ENCODE results near the gene UBAC2.

Gene UBAC2

DNA sequence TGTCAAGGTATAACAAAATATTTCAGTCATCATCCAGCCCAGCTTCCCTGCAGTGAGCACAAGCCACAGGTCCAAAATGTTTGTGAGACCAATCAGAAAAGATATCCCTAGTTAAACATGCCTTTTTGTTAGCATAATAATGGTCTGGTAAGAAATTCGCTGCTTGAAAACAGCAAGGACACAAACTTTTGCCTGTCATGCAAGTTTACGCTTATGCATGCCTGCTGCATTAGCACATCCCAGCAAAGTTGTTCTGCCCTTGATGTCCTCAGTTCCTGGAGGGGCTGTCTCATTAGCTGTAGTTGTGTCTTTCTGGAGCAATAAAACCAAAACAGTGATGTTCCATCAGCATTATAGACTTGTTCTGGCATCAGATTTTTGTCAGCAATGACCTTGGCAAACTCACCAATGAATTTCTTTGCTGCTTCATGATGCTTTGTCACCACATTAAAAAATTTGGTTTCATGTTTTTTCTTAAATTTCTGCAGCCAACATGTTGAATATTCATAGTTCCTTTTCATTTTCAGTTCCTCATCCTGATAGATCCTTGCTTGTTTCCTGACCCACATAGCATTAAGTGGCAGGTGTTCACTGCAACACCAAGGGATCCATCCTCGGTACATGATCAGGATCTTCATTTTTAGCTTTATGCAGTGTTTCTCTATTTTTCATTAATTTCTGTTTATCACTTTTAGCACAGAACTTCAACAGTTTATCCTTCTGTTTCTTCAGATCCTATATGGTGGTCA lies 178.5 kb downstream of the UBAC2 start:
- H3K4me3 ChIP-seq (ENCODE audit: low read depth, low read length) = peak overlapping the region; percentile 6; the same call in 1 of the 2 replicates

DNA sequence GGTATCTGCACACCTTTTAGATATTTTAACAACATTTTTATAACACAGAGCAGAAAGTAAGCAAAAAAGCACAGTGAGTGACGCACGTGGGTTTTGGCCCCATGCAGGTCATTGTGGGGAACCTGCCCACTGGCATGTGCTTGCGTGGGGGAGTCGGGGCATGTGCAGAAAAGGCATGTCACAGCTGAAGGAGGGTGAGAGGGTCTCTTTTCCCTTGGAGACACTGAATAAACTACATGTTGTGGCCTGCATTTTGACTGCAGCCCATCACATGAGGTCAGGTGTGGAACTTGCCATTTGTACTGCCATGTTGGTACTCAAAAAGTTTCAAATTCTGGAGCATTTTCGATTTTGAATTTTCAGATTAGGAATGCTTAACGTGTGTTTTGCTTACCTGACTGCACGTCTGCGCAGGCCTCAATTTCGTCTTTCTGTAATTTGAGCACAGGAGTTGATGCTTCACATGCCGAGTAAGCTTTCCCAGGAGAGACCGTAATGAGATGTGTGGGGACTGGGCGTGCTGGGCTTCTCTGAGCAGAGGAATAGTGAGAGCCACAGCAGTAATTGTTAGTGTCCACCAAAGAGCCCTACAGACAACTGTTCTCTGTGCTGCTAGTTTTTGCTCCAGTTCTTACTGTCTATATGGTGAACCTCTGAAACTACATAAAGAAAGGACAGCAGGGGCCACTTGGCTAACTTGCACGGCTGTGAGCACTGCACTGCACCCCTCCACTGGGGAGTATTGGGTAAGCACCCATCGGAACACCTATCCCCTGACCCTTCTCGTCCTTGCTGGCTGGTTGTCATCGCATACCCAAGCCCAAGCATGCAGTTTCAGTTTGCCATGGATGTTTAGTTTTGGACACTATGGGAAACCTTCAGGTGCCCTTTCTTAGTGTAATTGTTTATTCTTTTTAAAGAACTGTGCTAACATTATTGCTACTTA lies 179.5 kb downstream of the UBAC2 start:
- no peaks in the 10 kb centered on the region for H3K9me3 ChIP-seq (ENCODE audit: control insufficient read depth, insufficient read depth, low read length)
- no peaks in the 10 kb centered on the region for H3K27me3 ChIP-seq (ENCODE audit: control insufficient read depth, insufficient read depth, low read length)
- no peak overlapping the region for H3K9ac ChIP-seq (ENCODE audit: low read depth, low read length)
- peak overlapping the region; percentile 75 for H3K27ac ChIP-seq (ENCODE audit: low read depth, low read length)
- peaks cover 10% of the 10 kb centered on the region; the same call in 1 of the 2 replicates for H3K36me3 ChIP-seq (ENCODE audit: control insufficient read depth, insufficient read depth, low read length)
- no peak overlapping the region for H3K4me3 ChIP-seq (ENCODE audit: low read depth, low read length)
- H3K4me1 ChIP-seq (ENCODE audit: control insufficient read depth, insufficient read depth, low read length) = peaks cover 19% of the 10 kb centered on the region

More for the DNA sequence above, 178.5 kb downstream of the UBAC2 start:
- peaks cover 19% of the 10 kb centered on the region for H3K4me1 ChIP-seq (ENCODE audit: control insufficient read depth, insufficient read depth, low read length)
- no peak overlapping the region for H3K9ac ChIP-seq (ENCODE audit: low read depth, low read length)
- peak overlapping the region; percentile 75 for H3K27ac ChIP-seq (ENCODE audit: low read depth, low read length)
- no peaks in the 10 kb centered on the region for H3K9me3 ChIP-seq (ENCODE audit: control insufficient read depth, insufficient read depth, low read length)
- H3K27me3 ChIP-seq (ENCODE audit: control insufficient read depth, insufficient read depth, low read length) = no peaks in the 10 kb centered on the region
- H3K36me3 ChIP-seq (ENCODE audit: control insufficient read depth, insufficient read depth, low read length) = peaks cover 10% of the 10 kb centered on the region; the same call in 1 of the 2 replicates

DNA sequence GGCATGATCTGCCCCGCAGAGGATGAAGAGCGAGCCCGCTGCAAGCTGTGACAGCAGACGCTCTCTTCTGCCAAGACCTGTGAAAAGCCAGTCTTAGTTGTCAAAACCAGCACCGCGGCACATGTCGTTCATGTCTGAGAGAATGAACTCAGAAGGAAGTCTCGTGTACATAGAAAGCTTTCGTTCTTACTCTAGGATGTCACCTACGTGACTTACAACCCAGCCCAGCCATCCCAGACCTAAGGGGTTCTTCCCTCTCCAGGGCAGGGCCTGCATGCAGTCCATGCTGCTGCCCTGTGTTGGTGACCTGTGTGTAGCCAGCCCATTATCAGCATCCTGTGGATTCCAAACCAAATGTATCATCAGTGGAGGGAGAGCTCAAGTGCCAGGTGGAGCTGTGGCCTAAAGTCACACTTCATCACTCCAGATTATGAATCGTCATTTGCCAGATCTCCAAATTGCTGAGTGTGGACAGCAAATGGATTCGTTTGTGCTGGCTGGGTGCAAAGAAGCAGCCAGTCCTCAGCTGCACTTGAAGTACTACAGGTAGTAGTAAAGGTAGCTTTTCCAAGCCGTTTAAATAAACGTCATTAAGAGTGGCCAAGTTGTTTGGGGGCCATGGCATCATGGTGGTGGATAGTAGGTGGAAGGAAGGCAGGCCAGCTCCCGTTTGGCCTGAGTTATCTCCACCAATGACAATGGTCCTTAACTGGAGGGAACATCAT lies 180.4 kb downstream of the UBAC2 start:
- Histone ChIP-seq H3K4me1 (ENCODE audit: control insufficient read depth, insufficient read depth, low read length) (peaks cover 19% of the 10 kb centered on the region), H3K4me3 (ENCODE audit: low read depth, low read length) (no peak overlapping the region), H3K27me3 (ENCODE audit: control insufficient read depth, insufficient read depth, low read length) (no peaks in the 10 kb centered on the region), H3K9me3 (ENCODE audit: control insufficient read depth, insufficient read depth, low read length) (no peaks in the 10 kb centered on the region), H3K9ac (ENCODE audit: low read depth, low read length) (no peak overlapping the region), H3K27ac (ENCODE audit: low read depth, low read length) (no peak overlapping the region), H3K36me3 (ENCODE audit: control insufficient read depth, insufficient read depth, low read length) (peaks cover 10% of the 10 kb centered on the region; the same call in 1 of the 2 replicates)

DNA sequence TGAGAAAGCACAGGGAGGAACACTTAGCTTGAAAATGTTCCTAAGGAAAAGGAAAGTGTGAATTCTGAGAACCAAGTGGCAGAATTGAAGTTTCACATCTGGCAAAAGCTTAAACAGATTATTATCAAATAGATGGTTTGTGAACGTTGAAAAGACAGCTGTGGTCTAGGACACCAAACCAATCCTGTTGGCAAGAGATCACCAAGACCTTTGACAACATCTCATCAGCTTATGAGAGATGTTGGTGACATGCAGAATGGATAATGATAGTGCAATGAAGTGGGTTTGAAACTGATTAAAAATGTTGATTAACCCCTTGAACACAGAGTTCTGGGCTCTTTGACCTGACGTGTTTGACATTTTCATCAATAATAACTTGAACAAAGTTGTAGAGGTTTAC lies 181.1 kb downstream of the UBAC2 start:
- Histone ChIP-seq H3K27me3 (ENCODE audit: control insufficient read depth, insufficient read depth, low read length) (no peaks in the 10 kb centered on the region), H3K4me3 (ENCODE audit: low read depth, low read length) (no peak overlapping the region), H3K27ac (ENCODE audit: low read depth, low read length) (no peak overlapping the region), H3K36me3 (ENCODE audit: control insufficient read depth, insufficient read depth, low read length) (peaks cover 10% of the 10 kb centered on the region; the same call in 1 of the 2 replicates), H3K4me1 (ENCODE audit: control insufficient read depth, insufficient read depth, low read length) (peaks cover 19% of the 10 kb centered on the region), H3K9ac (ENCODE audit: low read depth, low read length) (no peak overlapping the region), H3K9me3 (ENCODE audit: control insufficient read depth, insufficient read depth, low read length) (no peaks in the 10 kb centered on the region)

DNA sequence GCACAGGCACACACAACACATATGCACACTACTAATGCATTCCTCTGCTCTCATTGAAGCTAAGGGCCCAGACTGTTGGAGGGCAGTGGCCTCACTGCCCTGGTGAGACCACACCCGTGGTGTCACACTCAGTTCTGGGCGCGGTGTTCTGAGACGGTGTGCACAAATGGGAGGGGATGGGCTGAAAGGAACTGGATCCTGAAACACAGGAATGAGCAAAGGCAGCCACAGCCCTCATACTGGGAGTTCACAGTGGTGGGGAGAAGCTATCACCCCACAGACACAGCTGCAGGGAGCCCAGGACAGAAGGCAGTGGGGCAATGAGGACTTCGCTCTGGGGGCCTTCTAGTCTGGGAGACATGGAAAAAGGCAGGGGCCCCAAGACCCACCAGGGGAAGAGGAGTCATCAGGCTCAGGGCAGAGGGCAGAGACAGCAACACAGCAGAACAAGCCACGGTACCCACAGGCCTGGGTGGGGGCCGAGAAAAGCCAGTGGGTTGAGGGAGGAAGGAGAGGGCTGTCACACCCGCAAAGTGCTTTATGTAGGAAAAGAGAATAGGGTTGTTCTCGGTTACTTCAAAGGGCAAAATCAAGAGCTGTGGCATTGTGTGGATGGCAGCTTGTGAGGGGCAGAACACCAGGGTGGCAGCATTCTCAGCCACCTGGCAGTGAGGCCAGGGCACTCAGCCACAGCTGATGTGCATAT lies 181.9 kb downstream of the UBAC2 start:
- Histone ChIP-seq H3K36me3 (ENCODE audit: control insufficient read depth, insufficient read depth, low read length) (peaks cover 10% of the 10 kb centered on the region; the same call in 1 of the 2 replicates), H3K4me1 (ENCODE audit: control insufficient read depth, insufficient read depth, low read length) (peaks cover 19% of the 10 kb centered on the region), H3K9me3 (ENCODE audit: control insufficient read depth, insufficient read depth, low read length) (no peaks in the 10 kb centered on the region), H3K27ac (ENCODE audit: low read depth, low read length) (no peak overlapping the region), H3K4me3 (ENCODE audit: low read depth, low read length) (no peak overlapping the region), H3K9ac (ENCODE audit: low read depth, low read length) (no peak overlapping the region), H3K27me3 (ENCODE audit: control insufficient read depth, insufficient read depth, low read length) (no peaks in the 10 kb centered on the region)

DNA sequence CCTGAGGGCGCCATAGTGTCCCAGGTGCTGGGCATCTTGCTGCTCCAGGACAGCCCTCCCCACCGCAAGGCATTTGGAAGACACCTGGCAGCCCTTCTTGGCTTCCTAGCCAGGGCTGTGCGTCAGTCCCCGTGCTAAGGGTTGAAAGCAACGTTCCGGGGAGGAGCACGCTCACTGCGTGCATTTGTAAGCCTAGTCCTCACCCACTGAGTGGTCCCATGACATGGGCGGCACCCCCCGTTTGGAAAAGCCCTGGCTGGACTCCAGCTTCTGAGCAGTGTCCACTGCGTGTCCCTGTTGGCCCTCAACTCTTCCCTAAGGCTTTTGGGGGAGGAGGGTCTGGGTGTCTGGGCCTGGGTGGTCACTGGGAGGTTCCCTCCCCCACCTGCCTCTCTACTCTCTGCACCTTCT lies 182.9 kb downstream of the UBAC2 start:
- peaks cover 10% of the 10 kb centered on the region; the same call in 1 of the 2 replicates for H3K36me3 ChIP-seq (ENCODE audit: control insufficient read depth, insufficient read depth, low read length)
- no peak overlapping the region for H3K4me3 ChIP-seq (ENCODE audit: low read depth, low read length)

DNA sequence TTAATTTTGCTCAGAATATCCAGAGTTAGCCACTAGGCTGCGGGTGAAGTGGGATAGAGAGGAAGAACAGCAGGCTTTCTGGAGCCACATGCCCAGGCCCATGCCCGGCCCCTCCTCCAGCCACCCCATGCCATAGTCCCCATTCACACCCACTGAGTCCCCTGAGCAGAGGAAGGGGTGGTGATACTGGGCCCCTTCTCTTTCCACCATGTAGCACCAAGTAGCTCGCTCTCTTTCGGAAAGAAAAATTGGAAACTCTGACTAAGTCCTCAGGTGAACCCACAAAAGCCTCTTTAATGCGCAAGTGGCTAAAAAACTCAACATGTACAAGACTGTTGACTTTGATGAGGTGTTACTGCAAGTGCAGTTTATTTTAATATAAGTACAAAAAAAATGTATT lies 183.3 kb downstream of the UBAC2 start:
- Histone ChIP-seq H3K27me3 (ENCODE audit: control insufficient read depth, insufficient read depth, low read length) (no peaks in the 10 kb centered on the region), H3K27ac (ENCODE audit: low read depth, low read length) (no peak overlapping the region), H3K4me1 (ENCODE audit: control insufficient read depth, insufficient read depth, low read length) (peaks cover 13% of the 10 kb centered on the region), H3K9ac (ENCODE audit: low read depth, low read length) (no peak overlapping the region), H3K4me3 (ENCODE audit: low read depth, low read length) (no peak overlapping the region), H3K36me3 (ENCODE audit: control insufficient read depth, insufficient read depth, low read length) (peaks cover 10% of the 10 kb centered on the region; the same call in 1 of the 2 replicates), H3K9me3 (ENCODE audit: control insufficient read depth, insufficient read depth, low read length) (no peaks in the 10 kb centered on the region)

More for the DNA sequence above, 182.9 kb downstream of the UBAC2 start:
- Histone ChIP-seq H3K9me3 (ENCODE audit: control insufficient read depth, insufficient read depth, low read length) (no peaks in the 10 kb centered on the region), H3K27me3 (ENCODE audit: control insufficient read depth, insufficient read depth, low read length) (no peaks in the 10 kb centered on the region), H3K27ac (ENCODE audit: low read depth, low read length) (no peak overlapping the region), H3K9ac (ENCODE audit: low read depth, low read length) (no peak overlapping the region), H3K4me1 (ENCODE audit: control insufficient read depth, insufficient read depth, low read length) (peaks cover 17% of the 10 kb centered on the region)

DNA sequence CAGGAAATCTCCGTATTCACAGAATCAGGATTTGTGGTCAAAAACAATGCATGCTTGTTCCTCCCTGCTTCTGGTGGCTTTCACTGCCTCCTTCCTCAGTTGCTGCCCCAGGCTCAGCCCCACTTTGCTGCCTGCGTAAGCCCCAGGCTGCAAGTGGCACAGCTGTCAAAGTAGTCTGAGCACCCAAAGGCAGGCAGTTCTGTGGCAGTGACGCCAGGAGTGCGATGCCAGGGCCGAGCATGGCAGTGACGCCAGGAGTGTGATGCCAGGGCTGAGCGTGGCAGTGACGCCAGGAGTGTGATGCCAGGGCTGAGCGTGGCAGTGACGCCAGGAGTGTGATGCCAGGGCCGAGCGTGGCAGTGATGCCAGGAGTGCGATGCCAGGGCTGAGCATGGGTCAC lies 183.8 kb downstream of the UBAC2 start:
- Histone ChIP-seq H3K9ac (ENCODE audit: low read depth, low read length) (no peak overlapping the region), H3K27ac (ENCODE audit: low read depth, low read length) (no peak overlapping the region), H3K27me3 (ENCODE audit: control insufficient read depth, insufficient read depth, low read length) (no peaks in the 10 kb centered on the region), H3K36me3 (ENCODE audit: control insufficient read depth, insufficient read depth, low read length) (peaks cover 10% of the 10 kb centered on the region; the same call in 1 of the 2 replicates), H3K4me3 (ENCODE audit: low read depth, low read length) (no peak overlapping the region), H3K4me1 (ENCODE audit: control insufficient read depth, insufficient read depth, low read length) (peaks cover 7% of the 10 kb centered on the region), H3K9me3 (ENCODE audit: control insufficient read depth, insufficient read depth, low read length) (no peaks in the 10 kb centered on the region)

DNA sequence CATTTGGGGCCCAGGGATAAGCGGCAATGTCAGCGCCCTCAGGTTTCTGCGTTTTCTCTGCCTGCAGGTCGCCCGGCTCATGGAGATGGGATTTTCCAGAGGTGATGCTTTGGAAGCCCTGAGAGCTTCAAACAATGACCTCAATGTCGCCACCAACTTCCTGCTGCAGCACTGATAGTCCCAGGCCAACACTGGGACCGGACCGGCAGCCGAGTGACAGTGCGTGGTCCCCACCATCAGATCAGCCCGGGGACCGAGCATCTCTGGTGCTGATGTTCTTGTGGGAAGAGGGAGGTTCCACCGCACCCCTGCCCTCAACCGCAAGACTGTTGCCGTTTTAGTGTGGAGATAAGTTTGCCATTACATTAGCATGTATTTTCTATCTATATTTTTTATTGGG lies 184.5 kb downstream of the UBAC2 start:
- Histone ChIP-seq H3K36me3 (ENCODE audit: control insufficient read depth, insufficient read depth, low read length) (peaks cover 10% of the 10 kb centered on the region; the same call in 1 of the 2 replicates), H3K4me1 (ENCODE audit: control insufficient read depth, insufficient read depth, low read length) (peaks cover under 1% of the 10 kb centered on the region), H3K4me3 (ENCODE audit: low read depth, low read length) (no peak overlapping the region), H3K9me3 (ENCODE audit: control insufficient read depth, insufficient read depth, low read length) (no peaks in the 10 kb centered on the region), H3K27me3 (ENCODE audit: control insufficient read depth, insufficient read depth, low read length) (no peaks in the 10 kb centered on the region), H3K27ac (ENCODE audit: low read depth, low read length) (no peak overlapping the region), H3K9ac (ENCODE audit: low read depth, low read length) (no peak overlapping the region)

DNA sequence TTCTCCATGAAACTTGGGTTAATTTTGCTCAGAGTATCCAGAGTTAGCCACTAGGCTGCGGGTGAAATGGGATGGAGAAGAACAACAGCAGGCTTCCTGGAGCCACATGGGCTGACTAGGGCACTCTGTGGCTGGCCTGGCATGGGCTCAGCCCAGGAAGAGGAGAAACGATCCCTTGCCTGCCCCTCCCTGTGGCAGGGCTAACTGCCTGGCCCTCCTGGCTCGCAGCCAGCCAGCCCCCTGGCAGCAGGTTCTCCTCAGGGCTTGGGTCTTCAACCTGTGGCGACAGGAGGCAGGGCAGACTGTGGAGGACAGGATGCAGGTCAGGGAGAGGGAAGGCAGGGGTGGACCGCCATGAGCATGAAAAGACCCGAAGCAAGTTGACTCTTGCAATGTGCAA lies 185.3 kb downstream of the UBAC2 start:
- no peaks in the 10 kb centered on the region for H3K9me3 ChIP-seq (ENCODE audit: control insufficient read depth, insufficient read depth, low read length)
- no peaks in the 10 kb centered on the region for H3K27me3 ChIP-seq (ENCODE audit: control insufficient read depth, insufficient read depth, low read length)
- H3K36me3 ChIP-seq (ENCODE audit: control insufficient read depth, insufficient read depth, low read length) = peaks cover 8% of the 10 kb centered on the region; the same call in 1 of the 2 replicates
- no peak overlapping the region for H3K4me3 ChIP-seq (ENCODE audit: low read depth, low read length)
- no peak overlapping the region for H3K27ac ChIP-seq (ENCODE audit: low read depth, low read length)
- no peaks in the 10 kb centered on the region for H3K4me1 ChIP-seq (ENCODE audit: control insufficient read depth, insufficient read depth, low read length)
- no peak overlapping the region for H3K9ac ChIP-seq (ENCODE audit: low read depth, low read length)

All from HUES48 (cell line).